DOHH2 (cell line): ENCODE measurements around the gene DNPEP.

Experiments used
- CTCF ChIP-seq: fragments of 200-600 bp; sonication (generic); IDR thresholded peaks from one replicate; pipeline ENCODE4 v1.5.1; 2014; ENCODE audit warnings: antibody characterized with exemption, mild to moderate bottlenecking, low read depth, low read length; ENCODE audit not compliant: poor library complexity, severe bottlenecking
- EZH2phosphoT487 ChIP-seq: fragments of 200-600 bp; sonication (generic); IDR thresholded peaks from 2 replicates; pipeline ENCODE4 v1.6.1; 2017; ENCODE audit warnings: borderline replicate concordance, mild to moderate bottlenecking, antibody characterized with exemption, low read length, moderate library complexity, mixed read lengths

GRCh38 chr2:219435701-219436100 lies 48.0 kb upstream of the DNPEP start:
- TF ChIP-seq CTCF = no peak
- TF ChIP-seq EZH2phosphoT487 = no peak
